ENCODE measurements around the gene DHX58.

DNA sequence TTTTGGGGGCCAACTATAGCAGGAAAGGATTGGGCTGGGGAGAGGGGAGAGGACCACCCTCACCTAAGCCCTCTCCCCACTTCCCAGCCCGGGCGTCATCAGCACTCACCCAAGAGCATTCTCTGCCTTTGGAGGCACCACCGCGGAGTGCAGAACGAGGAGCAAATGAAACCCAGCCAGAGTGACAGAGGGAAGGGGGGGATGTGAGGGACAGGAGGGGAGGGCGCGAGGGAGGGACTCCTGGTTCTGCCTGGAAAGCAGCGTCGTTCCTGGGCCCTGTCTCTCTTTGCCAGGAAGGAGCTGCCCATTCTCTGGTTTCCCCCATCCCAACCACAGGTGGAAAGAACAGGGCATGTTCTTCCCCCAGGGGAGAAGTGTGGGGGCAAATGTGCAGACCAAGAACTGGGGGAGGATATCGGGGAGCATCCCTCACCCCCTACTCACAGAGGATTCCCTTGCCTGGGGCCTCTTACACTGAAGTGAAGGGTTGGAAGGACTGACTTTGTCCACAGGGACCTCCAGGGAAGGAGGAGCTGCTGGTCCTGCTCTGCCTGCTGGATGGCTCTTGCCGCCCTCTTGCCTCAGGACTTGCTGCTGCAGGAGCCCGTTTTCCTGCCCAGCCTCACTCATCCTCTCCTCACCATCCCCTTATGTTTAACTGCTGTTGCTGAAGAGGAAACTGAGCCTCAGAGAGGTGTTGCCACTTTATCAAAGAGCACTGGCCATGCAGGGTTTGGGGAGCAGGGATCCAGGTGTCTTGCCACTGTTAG, 58.6 kb downstream of the DHX58 start:
- no peak for TF ChIP-seq CTCF (IDR thresholded peaks at IDR 0.05 in 4 of 5, conservative IDR thresholded peaks at IDR 0.05 in 1 of 5)
- TF ChIP-seq POLR2A (IDR thresholded peaks at IDR 0.05), result no peak

Measured in gastrocnemius medialis (tissue), 4 donors.